Measurements from ENCODE around the gene SPATA33.

DNA sequence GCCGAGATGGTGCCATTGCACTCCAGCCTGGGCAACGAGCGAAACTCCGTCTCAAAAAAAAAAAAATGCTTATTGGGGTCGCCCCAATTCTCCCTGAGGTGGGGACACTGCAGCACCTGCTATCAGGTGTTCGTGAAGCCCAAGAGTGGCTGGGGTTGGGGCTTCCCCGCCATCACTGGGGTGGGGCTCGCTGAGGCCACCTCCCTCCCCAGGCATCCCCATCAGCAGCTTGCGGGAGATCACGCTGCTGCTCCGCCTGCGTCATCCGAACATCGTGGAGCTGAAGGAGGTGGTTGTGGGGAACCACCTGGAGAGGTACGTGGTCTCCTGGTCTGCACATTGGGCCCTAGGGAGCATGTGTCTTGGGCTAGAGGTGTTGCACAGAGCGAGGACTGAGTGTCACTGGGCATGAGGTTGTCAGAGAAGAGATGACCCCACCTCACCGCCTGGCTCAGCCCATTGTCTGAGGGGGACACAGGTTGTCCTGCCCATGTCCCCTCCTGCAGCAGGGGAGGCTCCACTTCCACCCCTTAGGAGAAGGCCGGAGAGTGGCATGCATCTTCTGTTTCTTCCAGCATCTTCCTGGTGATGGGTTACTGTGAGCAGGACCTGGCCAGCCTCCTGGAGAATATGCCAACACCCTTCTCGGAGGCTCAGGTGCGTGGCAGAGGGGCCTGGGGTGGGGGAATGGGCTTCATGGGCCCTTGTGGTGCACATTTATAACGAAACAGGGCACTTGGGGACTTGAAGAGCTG lies 33.8 kb downstream of the SPATA33 start:
- TF ChIP-seq SUZ12 (IDR thresholded peaks at IDR 0.05; ENCODE audit: extremely low read depth, insufficient read depth, insufficient read length) = no peak
- no peak for TF ChIP-seq YY1 (IDR thresholded peaks at IDR 0.05; ENCODE audit: insufficient read depth, insufficient read length)
